Stimulated activated CD8-positive, alpha-beta memory T cell treated with anti-CD3 and anti-CD28 coated beads, Interleukin-7, amount 100 ng/mL, for 24 hours (primary cell): ENCODE measurements around the gene ST6GALNAC5.

Experiments used
- DNase-seq: peaks from one replicate; pipeline ENCODE4 v3.0.0-alpha.2; 2020; ENCODE audit warnings: low read depth

ST6GALNAC5 gene

DNA sequence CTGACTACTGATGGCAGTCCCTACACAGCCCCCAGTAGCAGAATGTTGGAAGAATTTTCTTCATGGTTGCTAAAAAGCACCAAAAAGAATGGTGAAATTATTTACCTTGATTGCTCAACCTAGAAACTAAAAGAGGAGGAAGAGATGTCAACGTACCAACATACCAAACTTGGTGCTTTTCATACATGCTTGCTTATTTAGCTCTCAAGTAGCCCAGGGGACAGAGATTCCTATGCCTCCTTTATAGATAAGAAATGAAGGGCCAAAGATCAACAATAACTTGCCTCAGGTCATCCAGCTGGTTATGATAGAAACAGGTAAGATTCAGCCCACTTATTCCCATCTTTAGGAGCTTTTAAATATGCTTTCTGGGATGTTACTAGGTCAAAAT is 181.3 kb downstream of the ST6GALNAC5 start:
- no peak for DNase-seq

DNA sequence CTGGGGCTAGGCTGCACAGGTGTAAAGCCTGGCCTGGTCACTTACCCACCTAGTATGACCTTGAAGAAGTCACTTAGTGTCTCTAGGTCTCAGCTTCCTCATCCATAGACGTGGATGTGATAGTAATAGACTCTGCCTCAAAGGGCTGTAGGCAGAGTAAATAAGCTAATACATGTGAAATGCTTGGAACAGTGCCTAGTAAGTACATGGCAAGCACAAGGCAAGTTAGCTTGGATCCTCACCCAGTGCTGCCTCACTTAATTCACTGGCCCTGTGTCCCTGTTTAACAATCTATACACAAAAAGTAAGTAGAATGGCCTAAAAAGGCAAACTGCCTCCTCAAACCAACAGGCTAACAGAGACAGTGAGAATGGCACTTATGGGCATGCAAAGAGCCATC is 184.1 kb downstream of the ST6GALNAC5 start:
- no peak for DNase-seq

DNA sequence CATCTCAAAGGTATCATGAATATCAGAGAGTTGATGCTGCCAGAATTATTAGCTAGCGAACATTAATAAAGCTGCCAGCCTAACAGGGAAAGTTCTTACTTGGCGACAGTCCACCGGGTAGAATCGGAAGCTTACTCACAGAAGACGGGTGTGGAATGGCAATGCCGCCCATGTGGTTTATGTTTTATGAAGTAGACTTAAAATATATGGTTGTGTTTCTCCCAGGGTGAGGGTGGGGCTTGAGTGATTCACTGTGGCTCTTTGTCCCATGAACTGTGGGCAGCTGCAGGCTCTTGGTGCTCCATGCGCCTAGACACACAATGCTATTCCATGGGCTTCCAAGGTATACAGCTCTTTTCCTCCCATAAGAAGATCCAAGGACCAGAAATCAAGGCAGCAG is 189.2 kb downstream of the ST6GALNAC5 start:
- DNase-seq: no peak

DNA sequence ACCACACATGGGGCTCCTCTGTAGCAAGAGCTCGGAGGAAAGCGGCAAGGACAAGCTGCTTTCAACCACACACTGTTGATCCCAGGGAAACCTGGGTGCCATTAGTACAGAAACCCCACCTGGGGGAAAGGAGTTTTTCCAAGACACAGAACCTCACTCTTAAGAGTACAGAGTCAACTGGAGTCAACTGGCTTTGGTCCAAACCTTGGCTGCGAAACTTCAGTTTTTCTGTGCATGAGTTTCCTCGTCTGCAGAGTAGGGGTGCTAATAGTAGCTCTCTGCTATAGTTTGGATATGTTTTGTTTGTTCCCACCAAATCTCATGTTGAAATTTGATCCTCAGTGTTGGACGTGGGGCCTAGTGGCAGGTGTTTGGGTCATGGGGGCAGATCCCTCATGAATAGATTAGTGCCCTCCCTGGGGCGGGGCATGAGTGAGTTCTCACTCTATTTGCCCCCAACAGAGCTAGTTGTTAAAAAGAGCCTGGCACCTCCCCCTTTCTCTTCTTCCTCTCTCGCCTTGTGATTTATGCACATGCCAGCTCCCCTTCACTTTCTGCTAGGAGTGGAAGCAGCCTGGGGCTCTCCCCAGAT is 190.8 kb downstream of the ST6GALNAC5 start:
- DNase-seq: no peak

DNA sequence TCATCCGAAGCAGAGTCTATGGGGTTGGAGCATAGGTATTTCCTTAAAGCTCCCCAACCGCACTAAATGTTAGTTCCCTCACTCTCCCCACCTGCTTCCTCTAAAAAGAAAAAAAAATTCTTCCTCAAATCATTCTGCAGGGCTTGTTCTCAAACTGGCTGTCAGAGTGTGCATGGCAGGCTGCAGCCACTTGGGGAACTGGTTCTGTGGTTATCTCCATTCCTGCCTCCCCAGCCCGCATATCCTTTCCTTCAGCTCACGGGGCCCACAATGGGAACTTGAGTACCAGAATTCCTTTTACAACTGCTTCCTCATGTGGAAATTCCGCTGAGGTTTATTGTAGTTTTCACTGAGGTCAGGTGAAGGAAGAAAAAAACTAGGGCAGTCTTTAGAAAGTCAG is 192.7 kb downstream of the ST6GALNAC5 start:
- no peak for DNase-seq

DNA sequence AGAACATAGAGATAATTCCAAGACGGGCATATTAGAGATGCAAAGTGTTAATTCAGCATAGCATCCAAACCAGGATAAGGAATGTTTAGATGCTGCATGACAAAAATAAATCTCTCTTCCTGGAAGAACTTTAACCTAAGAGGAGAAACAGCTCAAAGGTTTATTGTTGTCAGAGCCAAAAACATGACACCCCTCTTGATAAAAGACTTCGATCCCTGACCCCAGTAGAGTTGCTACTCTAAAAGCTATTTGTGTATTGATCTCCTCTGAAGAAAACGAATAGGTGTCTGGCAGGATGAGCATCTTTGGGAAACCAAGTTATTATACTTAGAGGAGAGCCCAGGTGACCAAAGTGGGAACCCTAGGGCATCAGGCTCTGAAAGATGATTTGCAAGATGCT is 193.9 kb downstream of the ST6GALNAC5 start:
- DNase-seq: no peak

DNA sequence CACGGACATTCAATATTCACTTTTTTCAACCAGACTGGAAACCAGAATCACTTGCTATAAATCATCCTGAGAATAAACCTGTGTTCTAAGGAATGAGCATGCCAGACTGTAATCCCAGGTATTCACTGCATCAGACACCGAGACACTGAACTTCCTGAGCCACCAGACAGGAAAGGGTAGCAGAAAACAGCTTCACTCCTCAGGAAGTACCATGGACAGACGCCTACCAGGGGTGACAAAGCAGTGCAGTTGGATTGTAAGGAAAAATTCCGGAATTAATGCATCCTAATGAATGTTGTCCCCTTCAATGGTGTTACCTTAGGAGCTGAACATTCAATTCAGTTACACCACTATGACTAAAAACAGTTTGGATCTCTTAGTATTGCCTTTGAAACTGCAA is 195.8 kb downstream of the ST6GALNAC5 start:
- DNase-seq: no peak

DNA sequence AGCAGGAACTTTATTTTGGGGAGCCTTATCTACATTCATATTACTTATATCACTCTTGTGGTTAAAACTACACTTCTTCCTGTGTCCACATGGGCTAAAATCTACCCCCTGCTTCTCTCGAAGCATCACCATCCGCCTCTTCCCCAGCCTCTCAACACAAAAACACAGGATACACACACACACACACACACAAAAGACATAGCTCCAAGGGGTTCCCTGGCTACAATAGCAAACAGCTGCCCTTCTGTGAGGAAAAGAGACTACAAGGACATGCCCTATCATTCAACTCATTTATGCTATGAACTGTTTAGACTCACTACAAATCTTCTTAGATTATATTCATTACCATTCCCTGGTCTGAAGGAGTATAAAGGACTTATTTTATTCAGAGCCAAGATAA is 197.0 kb downstream of the ST6GALNAC5 start:
- DNase-seq: no peak

DNA sequence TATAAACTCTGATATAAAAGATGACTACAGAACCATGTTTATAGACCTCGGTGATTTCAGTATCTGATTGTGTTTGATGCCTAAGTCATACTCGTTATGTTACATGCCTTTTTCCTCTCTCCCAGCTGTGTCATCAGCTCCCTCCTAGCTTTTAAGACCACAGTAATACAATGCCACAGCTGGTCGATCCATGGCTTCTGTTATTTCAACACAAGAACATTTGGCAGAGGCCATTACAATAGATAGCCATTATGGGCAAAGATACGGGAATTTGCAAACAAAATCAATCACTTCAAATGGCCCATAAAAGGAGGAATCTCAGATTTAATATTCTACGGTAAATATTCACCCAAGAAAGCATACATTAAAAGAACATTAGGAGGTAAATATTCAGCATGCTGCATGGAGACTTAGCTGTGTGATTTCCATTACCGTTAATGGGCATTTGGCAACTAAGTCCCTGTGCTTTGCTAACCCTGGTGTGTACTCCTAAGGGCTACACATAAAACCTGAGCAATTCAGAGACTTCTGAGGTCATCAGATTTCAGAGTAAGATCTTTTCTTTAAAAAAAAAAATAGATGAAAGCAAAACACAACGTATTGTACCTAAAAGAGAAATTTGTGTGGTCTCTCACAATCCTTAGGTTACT is 198.5 kb downstream of the ST6GALNAC5 start:
- DNase-seq: no peak

DNA sequence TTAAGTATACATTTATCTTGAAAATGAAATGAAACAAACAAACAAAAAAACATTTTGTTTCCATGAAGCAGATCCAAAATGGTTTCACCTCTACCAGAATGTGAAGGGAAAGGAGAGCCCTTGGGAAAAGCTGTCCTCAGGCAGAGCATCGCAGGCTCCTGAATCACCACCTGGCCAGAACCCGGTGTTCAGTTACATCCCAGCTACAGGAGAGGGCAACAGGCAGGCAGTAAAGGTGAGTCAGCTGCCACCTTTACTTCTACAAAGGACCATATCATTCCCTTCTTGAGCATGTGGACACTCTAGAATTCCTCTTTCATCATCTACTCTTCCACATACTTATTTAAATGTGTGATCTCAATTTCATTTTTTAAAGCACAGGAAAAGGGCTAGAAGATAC is 200.7 kb downstream of the ST6GALNAC5 start:
- DNase-seq: no peak

DNA sequence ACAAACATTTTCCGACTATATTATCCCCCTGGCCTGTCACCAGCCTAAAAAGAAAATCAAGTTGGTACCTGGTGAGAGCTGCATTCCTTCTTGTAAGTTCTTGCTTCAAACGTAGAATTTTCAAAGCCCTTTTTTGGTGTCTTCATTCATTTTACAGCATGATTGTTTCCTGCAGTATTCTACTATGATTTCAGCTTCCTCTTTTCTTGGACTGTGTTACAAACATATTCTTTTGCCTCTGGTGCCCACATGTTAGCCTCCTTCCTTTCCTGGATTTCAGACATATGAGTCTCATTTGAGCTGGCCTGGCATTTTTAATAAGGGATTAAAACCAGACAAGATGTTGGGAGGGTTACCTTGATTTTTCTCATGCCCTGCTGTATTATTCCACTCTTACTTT is 209.5 kb downstream of the ST6GALNAC5 start:
- no peak for DNase-seq

DNA sequence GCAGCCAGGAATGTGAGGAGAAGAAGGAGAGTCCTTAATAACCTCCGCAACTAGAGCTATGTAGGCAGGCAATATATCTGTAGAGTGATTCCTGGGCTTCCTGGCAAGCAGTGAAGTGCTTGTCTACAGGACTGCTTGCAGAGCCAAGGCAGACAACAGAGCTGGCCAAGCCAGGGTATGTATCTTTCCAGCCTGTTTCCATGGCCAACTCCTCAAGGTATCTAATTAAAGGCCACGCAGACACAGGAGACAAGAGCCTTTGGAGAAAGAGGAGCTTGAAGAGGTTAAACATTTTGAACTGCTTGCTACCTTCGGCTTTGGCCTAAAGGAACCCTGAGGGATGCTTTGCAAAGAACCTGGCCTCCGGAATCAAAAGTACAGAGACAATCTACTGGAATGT is 214.6 kb downstream of the ST6GALNAC5 start:
- DNase-seq: no peak

DNA sequence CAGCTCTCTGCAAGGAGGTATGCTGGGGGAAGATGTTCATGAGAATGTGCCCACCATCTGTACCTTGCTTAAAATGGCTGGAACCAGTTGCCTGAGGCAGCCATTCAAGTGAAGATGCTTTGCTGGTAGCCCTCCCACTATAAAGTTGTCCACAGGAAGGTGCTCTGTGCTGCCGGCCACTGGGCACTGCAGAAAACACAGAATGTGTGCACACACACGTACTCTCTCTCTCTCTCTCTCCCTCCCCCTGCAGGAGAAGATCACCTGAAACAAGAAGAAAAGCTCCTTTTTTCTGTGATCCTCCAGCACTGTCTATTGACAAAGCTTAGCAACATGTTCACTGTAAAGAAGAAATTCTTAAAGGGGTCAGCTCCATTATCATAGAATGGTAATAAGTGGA is 217.2 kb downstream of the ST6GALNAC5 start:
- DNase-seq: no peak

DNA sequence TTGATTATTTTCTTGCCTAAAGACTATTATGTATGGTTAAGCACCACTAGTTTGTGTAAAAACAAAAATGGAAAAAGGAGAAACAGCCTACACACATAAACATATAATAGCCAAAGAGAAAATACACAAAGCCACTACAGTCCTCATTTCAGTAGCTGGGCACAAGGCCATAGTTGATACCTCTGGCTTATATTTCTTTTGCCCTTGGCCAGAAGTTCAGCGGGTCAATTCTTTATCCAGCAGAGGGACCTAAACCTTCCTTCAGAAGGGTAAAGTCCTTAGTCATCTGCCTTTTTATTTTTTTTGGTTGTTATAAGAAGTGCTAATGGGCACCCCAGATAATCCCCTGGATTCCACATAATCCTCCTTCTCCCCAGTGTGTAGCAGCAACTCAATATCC is 217.8 kb downstream of the ST6GALNAC5 start:
- DNase-seq: no peak

DNA sequence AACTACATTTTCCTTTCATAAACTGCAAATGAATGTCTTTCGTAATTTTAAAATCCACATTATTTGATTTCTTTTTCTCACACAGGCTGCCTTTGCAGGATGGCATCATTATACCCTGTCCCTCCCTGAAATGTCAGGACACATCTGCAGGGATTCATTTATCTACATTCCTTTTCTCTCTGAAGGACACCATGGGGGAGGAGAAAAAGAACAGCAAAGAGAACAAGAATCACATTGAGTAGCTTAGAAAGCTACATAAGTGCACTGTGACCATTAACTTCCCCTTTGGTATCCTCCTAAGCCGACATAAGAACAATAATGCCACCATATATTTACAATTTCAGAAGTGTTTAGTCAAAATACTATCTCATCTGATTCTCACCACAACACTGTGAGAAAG is 222.5 kb downstream of the ST6GALNAC5 start:
- no peak for DNase-seq

DNA sequence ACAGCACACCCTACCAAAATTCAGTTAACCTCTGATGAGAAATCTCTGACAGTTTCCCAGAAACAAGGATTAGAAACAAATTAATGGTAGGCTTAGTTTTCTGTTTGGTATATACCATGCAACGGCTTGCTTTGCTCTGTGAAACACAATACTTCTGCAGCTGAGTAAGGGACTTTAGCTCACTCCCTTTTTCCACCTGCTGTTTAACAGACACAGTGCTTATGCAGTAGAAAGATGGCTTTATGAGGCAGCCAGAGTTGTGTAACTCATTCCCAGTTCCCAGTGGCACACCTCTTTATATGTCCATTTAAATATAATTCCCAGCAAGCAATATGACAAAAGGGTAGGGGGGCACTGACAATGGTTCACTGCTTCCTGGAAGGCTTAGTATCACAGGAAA is 228.0 kb downstream of the ST6GALNAC5 start:
- no peak for DNase-seq

DNA sequence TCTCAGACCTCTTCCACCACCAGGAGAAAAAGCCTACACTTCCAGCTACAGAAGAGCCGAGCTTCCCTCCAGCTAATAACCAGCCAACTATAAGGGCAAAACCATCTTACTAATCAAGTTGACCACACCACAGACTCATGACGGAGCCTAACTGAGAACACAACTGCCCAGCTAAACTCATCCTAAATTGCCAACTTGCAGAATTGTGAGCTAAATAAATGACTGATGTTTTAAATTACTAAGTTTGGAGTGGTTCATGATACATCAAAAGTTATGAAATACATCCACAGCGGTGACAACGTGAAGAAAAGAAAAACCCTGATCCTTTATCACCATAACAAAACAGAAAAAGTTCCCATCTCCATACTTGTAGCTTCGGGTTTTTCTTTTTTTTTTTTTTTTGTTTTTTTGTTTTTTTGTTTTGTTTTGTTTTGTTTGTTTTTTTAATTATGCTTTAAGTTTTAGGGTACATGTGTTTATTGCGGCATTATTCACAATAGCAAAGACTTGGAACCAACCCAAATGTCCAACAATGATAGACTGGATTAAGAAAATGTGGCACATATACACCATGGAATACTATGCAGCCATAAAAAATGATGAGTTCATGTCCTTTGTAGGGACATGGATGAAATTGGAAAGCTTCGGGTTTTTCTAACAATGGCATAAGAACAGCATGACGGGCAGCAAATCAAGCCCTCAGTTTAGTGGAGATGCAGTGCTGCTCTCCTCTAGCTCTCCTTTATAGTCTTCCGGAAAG is 229.4 kb downstream of the ST6GALNAC5 start:
- DNase-seq: no peak

DNA sequence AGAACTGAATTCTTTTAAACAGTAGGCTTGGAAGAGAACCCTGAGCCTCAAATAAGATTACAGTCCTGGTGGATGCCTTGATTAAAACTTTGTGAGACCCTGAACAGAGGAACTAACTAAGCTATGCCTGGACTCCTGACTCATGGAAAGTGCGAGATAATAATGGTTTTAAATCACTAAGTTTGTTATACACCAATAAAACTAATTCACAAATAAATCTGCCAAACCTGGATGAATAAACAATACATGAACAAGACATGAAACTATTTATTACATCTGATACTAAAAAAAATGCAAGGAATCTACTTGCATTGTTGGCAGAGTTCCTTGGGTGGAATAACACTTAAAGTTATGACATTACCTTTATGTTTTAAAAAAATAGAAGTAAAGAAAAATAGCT is 233.6 kb downstream of the ST6GALNAC5 start:
- DNase-seq: no peak

DNA sequence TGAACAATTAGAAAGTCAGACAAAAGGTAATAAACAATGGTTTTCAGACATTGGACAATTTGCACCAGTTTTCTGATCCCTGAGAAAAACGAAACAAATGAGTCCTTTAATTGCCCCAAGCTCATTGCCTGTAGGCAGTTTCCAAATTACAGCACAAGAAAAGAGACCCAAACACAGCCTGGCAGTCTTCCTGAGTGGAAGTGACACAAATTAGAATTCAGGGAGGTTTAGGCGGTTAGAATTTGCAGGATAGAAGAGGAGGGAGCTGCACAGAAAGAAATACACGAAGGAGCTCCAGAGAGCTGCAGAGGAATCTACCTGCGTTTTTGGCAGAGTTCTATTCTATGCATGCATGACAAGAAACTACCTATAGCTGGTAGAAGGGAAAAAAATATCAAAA is 236.2 kb downstream of the ST6GALNAC5 start:
- no peak for DNase-seq

DNA sequence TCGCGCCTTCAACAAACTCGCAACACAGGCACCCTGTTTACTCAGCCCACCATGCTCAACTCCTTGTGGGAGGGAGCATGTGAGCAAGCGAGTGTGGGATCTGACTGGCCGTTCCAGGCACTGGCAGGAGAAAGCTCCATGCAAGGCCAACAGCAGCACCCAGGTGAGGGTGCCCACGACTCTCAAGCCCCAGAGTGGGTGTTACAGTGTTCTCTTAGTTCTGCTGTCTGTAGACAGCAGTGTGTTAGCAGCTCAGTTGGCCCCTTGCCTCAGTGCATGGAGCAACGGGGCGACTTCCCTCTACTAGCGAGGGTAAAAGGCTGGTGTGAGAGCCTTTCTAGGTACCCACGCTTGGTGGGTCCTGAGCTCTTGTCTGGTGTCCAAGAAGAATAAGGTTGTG is 237.4 kb downstream of the ST6GALNAC5 start:
- no peak for DNase-seq
